CD4-positive, alpha-beta T cell (primary cell): ENCODE data around the gene ASRGL1. TPM values are rescaled to one million over a fixed set of nuclear protein-coding genes. Genes with fewer than 3 reads are reported as not detected.

Source experiments
- ATAC-seq: fragments of 200-7000 bp; cut with Tn5 transposase; one replicate; pipeline ENCODE4 v1.10.0; 2022; ENCODE audit warnings: mild to moderate bottlenecking; ENCODE audit not compliant: poor library complexity
- CTCF ChIA-PET: fragments of 350-600 bp; sonication (Branson Sonifier 250); formaldehyde crosslinking; loops from one replicate; lab custom pipeline; 2021; ENCODE audit warnings: antibody characterized with exemption, inconsistent platforms; lab: Charles Lee
- POLR2A ChIA-PET: fragments of 350-600 bp; sonication (Branson Sonifier 250); formaldehyde crosslinking; loops from one replicate; lab custom pipeline; 2021; ENCODE audit warnings: antibody characterized with exemption, inconsistent platforms; lab: Charles Lee
- DNase-seq, 14 experiments: peaks; one replicate each; pipeline ENCODE4 v3.0.0-alpha.2; 2013 to 2020; ENCODE audit warnings: mixed read lengths in 2 of 14
- H3K27ac ChIP-seq, 2 donors: one replicate each; pipeline versions ENCODE4 v1.5.1 to v1.7.0; 2013; ENCODE audit warnings: low read length in 2 of 2, low read depth in 1 of 2, mild to moderate bottlenecking in 1 of 2
- H3K27me3 ChIP-seq, 2 experiments: 1 replicate in 1 of 2; 2 replicates in 1 of 2; pipeline versions ENCODE4 v1.6.1 to v1.7.0; 2013; ENCODE audit warnings: low read length in 2 of 2, control low read depth in 1 of 2, mild to moderate bottlenecking in 1 of 2, moderate library complexity in 1 of 2; ENCODE audit not compliant: insufficient read depth in 2 of 2, control insufficient read depth in 1 of 2
- H3K36me3 ChIP-seq: one replicate; pipeline ENCODE4 v1.6.1; 2013; ENCODE audit warnings: low read length, control low read depth; ENCODE audit not compliant: insufficient read depth
- H3K4me1 ChIP-seq: one replicate; pipeline ENCODE4 v1.6.1; 2013; ENCODE audit warnings: low read length, control low read depth; ENCODE audit not compliant: insufficient read depth
- H3K4me3 ChIP-seq: one replicate; pipeline ENCODE4 v1.5.1; 2013; ENCODE audit warnings: mild to moderate bottlenecking, low read length, moderate library complexity
- H3K9me3 ChIP-seq, 2 experiments: 1 replicate in 1 of 2; 2 replicates in 1 of 2; pipeline versions ENCODE4 v1.6.1 to v1.7.0; 2013; ENCODE audit warnings: low read length in 2 of 2, mild to moderate bottlenecking in 2 of 2, control low read depth in 1 of 2, moderate library complexity in 1 of 2; ENCODE audit not compliant: control insufficient read depth in 1 of 2, insufficient read depth in 1 of 2
- H3K27ac Mint-ChIP-seq: one replicate; pipeline ENCODE4 v1.8.0; 2020; ENCODE audit warnings: mixed read lengths
- H3K27me3 Mint-ChIP-seq: one replicate; pipeline ENCODE4 v1.8.0; 2021; ENCODE audit warnings: mixed read lengths
- H3K36me3 Mint-ChIP-seq: one replicate; pipeline ENCODE4 v1.8.0; 2021; ENCODE audit warnings: low read depth, mixed read lengths
- H3K4me1 Mint-ChIP-seq: one replicate; pipeline ENCODE4 v1.8.0; 2021; ENCODE audit warnings: low read depth, mixed read lengths
- H3K4me3 Mint-ChIP-seq: one replicate; pipeline ENCODE4 v1.8.0; 2020; ENCODE audit warnings: mild to moderate bottlenecking, mixed read lengths
- H3K9me3 Mint-ChIP-seq: one replicate; pipeline ENCODE4 v1.8.0; 2020; ENCODE audit warnings: mixed read lengths
- CTCF ChIP-seq: fragments of 200-600 bp; IDR thresholded peaks from one replicate; pipeline ENCODE4 v1.8.0; 2022; ENCODE audit warnings: antibody characterized with exemption, mild to moderate bottlenecking
- intact Hi-C, 2 experiments: fragments of 100-400 bp; cut with DNase I in 1 of 2; cut with micrococcal nuclease in 1 of 2; formaldehyde crosslinking; loops; one replicate each; pipeline versions ENCODE4 v1.15.1 to v1.9.0; 2023 to 2025; cut with DNase I, micrococcal nuclease
- total RNA-seq, 174 experiments: library from RNA in 2 of 174; stranded (reverse) in 2 of 174; gene quantifications; one replicate each; pipeline ENCODE4 v1.2.3 and lab custom pipeline; 2021 to 2026

The ASRGL1 gene
- total RNA-seq, 2 experiments from 2014 or later: 0.74 to 0.81 TPM

GRCh38 chr11:62372871-62373270 is 35.6 kb downstream of the ASRGL1 start:
- Mint-ChIP-seq H3K4me1 (peaks cover 17% of the 10 kb centered on the region), H3K27me3 (no peaks in the 10 kb centered on the region), H3K4me3 (no peak overlapping the region), H3K9me3 (no peaks in the 10 kb centered on the region), H3K27ac (no peak overlapping the region), H3K36me3 (no peaks in the 10 kb centered on the region)
- H3K9me3 ChIP-seq: no peaks in the 10 kb centered on the region
- ChIA-PET CTCF (no interaction called here), POLR2A (no interaction called here)
- no peak for TF ChIP-seq CTCF
- H3K27ac ChIP-seq: no peak overlapping the region
- ATAC-seq (no peak), DNase-seq (no peak)
- no peak overlapping the region for H3K4me3 ChIP-seq
- H3K27me3 ChIP-seq: no peaks in the 10 kb centered on the region
- H3K4me1 ChIP-seq: peaks cover 21% of the 10 kb centered on the region
- intact Hi-C loops: no loop called here
- H3K36me3 ChIP-seq: no peaks in the 10 kb centered on the region

- H3K9me3 Mint-ChIP-seq: no peaks in the 10 kb centered on the region
- ChIA-PET CTCF (no interaction called here), POLR2A (no interaction called here)
- H3K36me3 Mint-ChIP-seq: no peaks in the 10 kb centered on the region
- Histone ChIP-seq H3K9me3 (no peaks in the 10 kb centered on the region), H3K27ac (no peak overlapping the region), H3K4me3 (no peak overlapping the region), H3K4me1 (peaks cover 17% of the 10 kb centered on the region), H3K36me3 (no peaks in the 10 kb centered on the region), H3K27me3 (no peaks in the 10 kb centered on the region)
- no peak overlapping the region for H3K27ac Mint-ChIP-seq
- no peak overlapping the region for H3K4me3 Mint-ChIP-seq
- no peak for TF ChIP-seq CTCF
- H3K4me1 Mint-ChIP-seq: peaks cover 21% of the 10 kb centered on the region
- intact Hi-C loops: no loop called here
- no peaks in the 10 kb centered on the region for H3K27me3 Mint-ChIP-seq
- ATAC-seq (no peak), DNase-seq (no peak)
Measured at GRCh38 chr11:62373464-62374119, 36.3 kb downstream of the ASRGL1 start.

DNA sequence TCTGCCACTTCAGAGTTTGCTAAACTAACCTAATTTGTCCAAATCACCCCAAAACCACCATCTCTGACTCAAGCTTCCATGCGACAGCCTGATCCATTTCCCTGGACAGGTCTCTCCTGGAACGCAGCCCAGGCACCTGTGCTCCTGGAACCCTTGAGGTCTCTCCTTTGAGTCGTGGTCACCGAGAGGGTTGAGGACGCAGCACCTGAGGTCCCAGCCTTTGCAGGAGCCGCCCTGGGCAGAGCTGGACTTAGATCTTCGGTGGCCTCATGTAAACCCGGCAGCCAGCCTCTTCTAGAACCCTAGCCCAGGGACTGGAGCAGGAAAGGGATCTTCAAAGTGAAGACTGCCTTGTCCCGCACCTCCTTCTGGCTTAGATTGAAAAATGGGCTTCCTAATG is 37.6 kb downstream of the ASRGL1 start:
- Histone ChIP-seq H3K9me3 (no peaks in the 10 kb centered on the region), H3K27ac (no peak overlapping the region), H3K36me3 (no peaks in the 10 kb centered on the region), H3K4me3 (no peak overlapping the region), H3K4me1 (peaks cover 17% of the 10 kb centered on the region), H3K27me3 (no peaks in the 10 kb centered on the region)
- no peak overlapping the region for H3K4me3 Mint-ChIP-seq
- no peak for DNase-seq
- peaks cover 21% of the 10 kb centered on the region for H3K4me1 Mint-ChIP-seq
- TF ChIP-seq CTCF: no peak
- intact Hi-C loops: loop anchor here in 1 of 2 experiments (5.0 kb wide), 2 partner anchors 202 to 578 kb away; no protein-coding TSS in a partner anchor
- POLR2A ChIA-PET: no interaction called here
- CTCF ChIA-PET: no interaction called here
- no peaks in the 10 kb centered on the region for H3K36me3 Mint-ChIP-seq
- H3K9me3 Mint-ChIP-seq: no peaks in the 10 kb centered on the region
- H3K27me3 Mint-ChIP-seq: no peaks in the 10 kb centered on the region
- no peak overlapping the region for H3K27ac Mint-ChIP-seq
- no peak for ATAC-seq
